Measurements from ENCODE around the gene PSORS1C2.
A peak's percentile ranks its signal among the peaks of the same experiment; 100 is the strongest.
"Not testable (repeated sequence)": the region's sequence is repeated elsewhere in the genome, so short reads cannot be mapped to it uniquely, and the experiment has no call there.

Gene PSORS1C2

GRCh38 chr6:31165064-31165832, 26.4 kb upstream of the PSORS1C2 start:
- H3K9me3 ChIP-seq (ENCODE audit: insufficient read depth, low read depth, low read length); H3K27me3 ChIP-seq (ENCODE audit: insufficient read depth, low read length); H3K9ac ChIP-seq (ENCODE audit: low read depth, low read length); H3K4me3 ChIP-seq (ENCODE audit: low read length): not testable (repeated sequence)
- Histone ChIP-seq H3K27ac (ENCODE audit: low read depth, low read length) (peak overlapping the region; percentile 18; the same call in 1 of the 2 replicates), H3K36me3 (ENCODE audit: insufficient read depth, low read length) (peaks cover 60% of the 10 kb centered on the region), H3K4me1 (ENCODE audit: insufficient read depth, low read length) (peaks cover 17% of the 10 kb centered on the region)
- WGBS = 80% methylated on average over 17 of the region's 17 CpGs

- not testable (repeated sequence) for H3K9ac ChIP-seq (ENCODE audit: low read depth, low read length); H3K27me3 ChIP-seq (ENCODE audit: insufficient read depth, low read length); H3K4me3 ChIP-seq (ENCODE audit: low read length); H3K9me3 ChIP-seq (ENCODE audit: insufficient read depth, low read depth, low read length); H3K27ac ChIP-seq (ENCODE audit: low read depth, low read length)
- Histone ChIP-seq H3K36me3 (ENCODE audit: insufficient read depth, low read length) (peaks cover 60% of the 10 kb centered on the region), H3K4me1 (ENCODE audit: insufficient read depth, low read length) (peaks cover 22% of the 10 kb centered on the region)
- WGBS = 87% methylated on average over 7 of the region's 9 CpGs
These were observed 25.7 kb upstream of the PSORS1C2 start for GRCh38 chr6:31164475-31165063.

GRCh38 chr6:31163922-31164321, 25.1 kb upstream of the PSORS1C2 start:
- H3K4me1 ChIP-seq (ENCODE audit: insufficient read depth, low read length) = peaks cover 23% of the 10 kb centered on the region
- H3K9me3 ChIP-seq (ENCODE audit: insufficient read depth, low read depth, low read length) = no peaks in the 10 kb centered on the region
- H3K27me3 ChIP-seq (ENCODE audit: insufficient read depth, low read length) = peaks cover 4% of the 10 kb centered on the region; the same call in 1 of the 2 replicates
- no peak overlapping the region for H3K27ac ChIP-seq (ENCODE audit: low read depth, low read length)
- no peak overlapping the region for H3K4me3 ChIP-seq (ENCODE audit: low read length)
- peaks cover 60% of the 10 kb centered on the region for H3K36me3 ChIP-seq (ENCODE audit: insufficient read depth, low read length)
- no peak overlapping the region for H3K9ac ChIP-seq (ENCODE audit: low read depth, low read length)

GRCh38 chr6:31162463-31163165, 23.7 kb upstream of the PSORS1C2 start:
- 84% methylated on average over 12 of the region's 13 CpGs for WGBS
- peaks cover 4% of the 10 kb centered on the region; the same call in 1 of the 2 replicates for H3K27me3 ChIP-seq (ENCODE audit: insufficient read depth, low read length)
- H3K4me1 ChIP-seq (ENCODE audit: insufficient read depth, low read length) = peaks cover 19% of the 10 kb centered on the region
- H3K9me3 ChIP-seq (ENCODE audit: insufficient read depth, low read depth, low read length) = no peaks in the 10 kb centered on the region
- peaks cover 56% of the 10 kb centered on the region for H3K36me3 ChIP-seq (ENCODE audit: insufficient read depth, low read length)
- H3K27ac ChIP-seq (ENCODE audit: low read depth, low read length) = no peak overlapping the region; the same call in 1 of the 2 replicates
- no peak overlapping the region for H3K9ac ChIP-seq (ENCODE audit: low read depth, low read length)
- no peak overlapping the region for H3K4me3 ChIP-seq (ENCODE audit: low read length)

GRCh38 chr6:31161216-31162126, 22.6 kb upstream of the PSORS1C2 start:
- Histone ChIP-seq H3K4me1 (ENCODE audit: insufficient read depth, low read length) (peaks cover 19% of the 10 kb centered on the region; the same call in 1 of the 2 replicates), H3K9me3 (ENCODE audit: insufficient read depth, low read depth, low read length) (no peaks in the 10 kb centered on the region), H3K27ac (ENCODE audit: low read depth, low read length) (peak overlapping the region; percentile 44; the same call in 1 of the 2 replicates), H3K27me3 (ENCODE audit: insufficient read depth, low read length) (peaks cover 4% of the 10 kb centered on the region; the same call in 1 of the 2 replicates), H3K4me3 (ENCODE audit: low read length) (no peak overlapping the region), H3K9ac (ENCODE audit: low read depth, low read length) (no peak overlapping the region), H3K36me3 (ENCODE audit: insufficient read depth, low read length) (peaks cover 51% of the 10 kb centered on the region)
- 88% methylated on average over 19 of the region's 19 CpGs for WGBS

GRCh38 chr6:31158863-31159855, 20.3 kb upstream of the PSORS1C2 start:
- H3K9ac ChIP-seq (ENCODE audit: low read depth, low read length) = peak overlapping the region; percentile 48; the same call in 1 of the 2 replicates
- no peak overlapping the region; the same call in 1 of the 2 replicates for H3K27ac ChIP-seq (ENCODE audit: low read depth, low read length)
- H3K9me3 ChIP-seq (ENCODE audit: insufficient read depth, low read depth, low read length) = no peaks in the 10 kb centered on the region
- H3K36me3 ChIP-seq (ENCODE audit: insufficient read depth, low read length) = peaks cover 53% of the 10 kb centered on the region
- H3K4me1 ChIP-seq (ENCODE audit: insufficient read depth, low read length) = peaks cover 12% of the 10 kb centered on the region; the same call in 1 of the 2 replicates
- peak overlapping the region; percentile 80 for H3K4me3 ChIP-seq (ENCODE audit: low read length)
- peaks cover 4% of the 10 kb centered on the region; the same call in 1 of the 2 replicates for H3K27me3 ChIP-seq (ENCODE audit: insufficient read depth, low read length)
- WGBS = 6% methylated on average over 35 of the region's 35 CpGs

- Histone ChIP-seq H3K4me3 (ENCODE audit: low read length) (peak within 1 kb of the TSS; percentile 80), H3K27ac (ENCODE audit: low read depth, low read length) (peak within 1 kb of the TSS; percentile 66; the same call in 1 of the 2 replicates), H3K4me1 (ENCODE audit: insufficient read depth, low read length) (peaks cover 12% of the 10 kb centered on the region; the same call in 1 of the 2 replicates), H3K9ac (ENCODE audit: low read depth, low read length) (peak within 1 kb of the TSS; percentile 66), H3K27me3 (ENCODE audit: insufficient read depth, low read length) (peaks cover 4% of the 10 kb centered on the region; the same call in 1 of the 2 replicates), H3K36me3 (ENCODE audit: insufficient read depth, low read length) (peaks cover 49% of the 10 kb centered on the region), H3K9me3 (ENCODE audit: insufficient read depth, low read depth, low read length) (no peaks in the 10 kb centered on the region)
- under 1% methylated on average over 65 of the region's 65 CpGs for WGBS
These were observed 19.4 kb upstream of the PSORS1C2 start, which contains the start of gene TCF19 for GRCh38 chr6:31158140-31158862. TSS of gene TCF19 (plus strand) at chr6:31158589. CDS start at chr6:31159470, 881 bp downstream.

GRCh38 chr6:31157513-31158139, 18.8 kb upstream of the PSORS1C2 start, which contains the start of gene CCHCR1:
TSS of gene CCHCR1 (minus strand) at chr6:31157802. CDS start at chr6:31157600, 202 bp downstream.
- H3K9me3 ChIP-seq (ENCODE audit: insufficient read depth, low read depth, low read length) = no peaks in the 10 kb centered on the region
- H3K36me3 ChIP-seq (ENCODE audit: insufficient read depth, low read length) = peaks cover 42% of the 10 kb centered on the region
- 9% methylated on average over 14 of the region's 14 CpGs for WGBS
- H3K27me3 ChIP-seq (ENCODE audit: insufficient read depth, low read length) = peaks cover 4% of the 10 kb centered on the region; the same call in 1 of the 2 replicates
- H3K4me3 ChIP-seq (ENCODE audit: low read length) = peak within 1 kb of the TSS; percentile 80
- peaks cover 12% of the 10 kb centered on the region; the same call in 1 of the 2 replicates for H3K4me1 ChIP-seq (ENCODE audit: insufficient read depth, low read length)
- H3K27ac ChIP-seq (ENCODE audit: low read depth, low read length) = peak within 1 kb of the TSS; percentile 66; the same call in 1 of the 2 replicates
- H3K9ac ChIP-seq (ENCODE audit: low read depth, low read length) = peak within 1 kb of the TSS; percentile 66

Data from HUES64 (cell line).